ENCODE data around the gene BEND2.

BEND2 gene

DNA sequence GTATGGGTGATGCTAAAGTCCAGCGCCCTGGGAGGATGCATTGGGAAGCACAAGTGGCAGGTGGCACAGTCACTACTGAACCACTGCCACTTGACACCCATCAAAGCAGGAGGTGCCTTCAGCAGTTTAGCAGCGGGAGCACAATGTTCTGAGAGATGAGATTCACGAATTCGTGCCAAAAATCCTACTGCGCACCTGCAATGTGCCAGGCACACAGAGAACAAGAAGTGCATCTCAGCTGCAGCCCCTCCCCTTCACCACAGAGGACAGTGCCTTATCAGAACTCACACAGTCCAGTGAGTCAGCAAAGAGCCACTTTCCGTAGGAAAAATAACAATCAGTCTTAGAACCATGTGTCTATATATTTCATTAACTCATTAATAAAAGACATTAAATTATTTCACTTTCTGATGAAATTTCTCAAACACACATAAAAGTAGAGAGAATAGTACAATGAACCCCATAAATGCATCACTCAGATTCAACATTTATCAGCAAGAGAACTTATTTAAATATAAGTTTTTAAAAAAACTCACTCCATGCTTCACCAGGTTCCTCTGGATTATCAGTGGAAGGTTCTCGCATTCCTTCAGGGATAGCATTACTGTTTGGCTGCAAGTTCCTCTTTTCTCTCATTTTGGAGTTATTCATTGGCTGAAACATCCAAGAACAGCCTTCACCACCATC is 47.0 kb downstream of the BEND2 start:
- TF ChIP-seq POLR2A (IDR thresholded peaks at IDR 0.05; ENCODE audit: extremely low read depth, insufficient read length), result no peak
- no peak for TF ChIP-seq MYC (IDR thresholded peaks at IDR 0.05; ENCODE audit: low read depth, low read length)
- TF ChIP-seq, protein P1, sequence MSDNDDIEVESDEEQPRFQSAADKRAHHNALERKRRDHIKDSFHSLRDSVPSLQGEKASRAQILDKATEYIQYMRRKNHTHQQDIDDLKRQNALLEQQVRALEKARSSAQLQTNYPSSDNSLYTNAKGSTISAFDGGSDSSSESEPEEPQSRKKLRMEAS (IDR thresholded peaks at IDR 0.05; ENCODE audit: low read depth, low read length), result no peak
- no peak for TF ChIP-seq CTCF (IDR thresholded peaks at IDR 0.05; ENCODE audit: low read depth, low read length)
- no peak for DNase-seq (ENCODE audit: low read depth)
- H3K4me3 ChIP-seq (ENCODE audit: low read depth, low read length), result no peak overlapping the region

GRCh38 chrX:18172970-18173369 is 47.7 kb downstream of the BEND2 start:
- no peak for TF ChIP-seq CTCF (IDR thresholded peaks at IDR 0.05; ENCODE audit: low read depth, low read length)
- TF ChIP-seq POLR2A (IDR thresholded peaks at IDR 0.05; ENCODE audit: extremely low read depth, insufficient read length), result no peak
- TF ChIP-seq, protein P1 (IDR thresholded peaks at IDR 0.05; ENCODE audit: low read depth, low read length), result no peak
- no peak for TF ChIP-seq MYC (IDR thresholded peaks at IDR 0.05; ENCODE audit: low read depth, low read length)
- H3K4me3 ChIP-seq (ENCODE audit: low read depth, low read length), result no peak overlapping the region
- DNase-seq (ENCODE audit: low read depth), result no peak

DNA sequence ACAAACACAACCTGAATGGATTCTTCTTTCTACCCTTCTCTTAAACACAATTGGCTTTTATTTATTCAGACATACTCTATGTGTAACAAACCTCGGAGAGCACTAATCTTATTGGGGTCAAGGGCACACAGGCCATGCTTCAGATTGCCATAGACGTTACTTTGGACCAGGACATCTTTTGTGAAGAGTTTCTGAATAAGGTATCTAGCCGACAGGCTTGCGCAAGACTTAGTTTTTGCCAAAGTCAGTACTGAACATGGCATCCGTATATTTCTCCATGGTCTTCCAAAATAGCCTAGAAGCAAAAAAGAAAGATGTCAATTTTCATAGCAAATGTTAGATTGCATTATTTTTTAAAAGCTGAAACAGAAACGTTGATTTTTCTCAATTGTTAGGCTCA is 49.8 kb downstream of the BEND2 start:
- no peak overlapping the region for H3K4me3 ChIP-seq (ENCODE audit: low read depth, low read length)
- TF ChIP-seq CTCF (IDR thresholded peaks at IDR 0.05; ENCODE audit: low read depth, low read length) (no peak), POLR2A (IDR thresholded peaks at IDR 0.05; ENCODE audit: extremely low read depth, insufficient read length) (no peak), MYC (IDR thresholded peaks at IDR 0.05; ENCODE audit: low read depth, low read length) (no peak)
- TF ChIP-seq, protein P1 (IDR thresholded peaks at IDR 0.05; ENCODE audit: low read depth, low read length), result no peak
- DNase-seq (ENCODE audit: low read depth), result no peak

DNA sequence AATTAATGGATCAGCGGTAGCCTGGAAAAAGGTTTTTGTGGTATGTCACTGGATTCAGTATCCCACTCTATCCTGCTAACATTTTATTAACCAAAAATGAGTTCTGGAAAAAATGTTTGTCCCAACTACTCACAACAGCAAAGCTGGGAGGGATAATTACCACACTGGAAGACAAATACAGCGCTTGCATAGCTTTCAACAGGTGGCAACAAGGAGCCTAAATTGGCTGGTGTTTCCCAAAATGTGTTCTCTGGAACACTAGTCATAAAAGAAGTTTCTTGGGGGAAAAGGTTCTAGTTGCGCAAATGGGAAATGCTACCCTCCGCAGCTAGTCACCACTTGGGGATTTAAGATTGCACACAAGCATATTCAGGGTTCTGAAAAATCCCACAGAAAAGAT is 54.6 kb downstream of the BEND2 start:
- DNase-seq (ENCODE audit: low read depth), result no peak
- H3K4me3 ChIP-seq (ENCODE audit: low read depth, low read length), result no peak overlapping the region
- TF ChIP-seq CTCF (IDR thresholded peaks at IDR 0.05; ENCODE audit: low read depth, low read length), result no peak
- TF ChIP-seq, protein P1 (IDR thresholded peaks at IDR 0.05; ENCODE audit: low read depth, low read length), result no peak
- TF ChIP-seq POLR2A (IDR thresholded peaks at IDR 0.05; ENCODE audit: extremely low read depth, insufficient read length), result no peak
- no peak for TF ChIP-seq MYC (IDR thresholded peaks at IDR 0.05; ENCODE audit: low read depth, low read length)

DNA sequence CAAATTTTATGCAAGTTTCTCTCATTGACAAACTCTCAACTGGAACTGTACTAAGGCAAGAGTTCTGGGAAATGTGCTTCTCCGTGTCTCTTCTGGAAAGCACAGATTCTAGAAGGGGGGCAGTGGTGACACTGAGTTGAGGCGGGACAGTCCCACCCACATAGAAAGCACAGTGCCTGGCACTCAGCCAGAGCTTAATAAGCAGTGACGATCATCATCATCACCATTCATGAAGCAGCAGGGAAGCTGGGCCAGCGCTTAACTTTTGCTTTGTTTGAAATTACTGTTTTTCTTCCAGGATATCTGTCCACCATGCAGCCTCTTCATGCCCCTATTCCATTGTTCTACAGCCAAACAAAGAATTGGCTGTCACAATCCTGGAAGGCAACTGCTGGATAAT is 60.3 kb downstream of the BEND2 start:
- TF ChIP-seq MYC (IDR thresholded peaks at IDR 0.05; ENCODE audit: low read depth, low read length), result no peak
- no peak overlapping the region for H3K4me3 ChIP-seq (ENCODE audit: low read depth, low read length)
- no peak for DNase-seq (ENCODE audit: low read depth)

DNA sequence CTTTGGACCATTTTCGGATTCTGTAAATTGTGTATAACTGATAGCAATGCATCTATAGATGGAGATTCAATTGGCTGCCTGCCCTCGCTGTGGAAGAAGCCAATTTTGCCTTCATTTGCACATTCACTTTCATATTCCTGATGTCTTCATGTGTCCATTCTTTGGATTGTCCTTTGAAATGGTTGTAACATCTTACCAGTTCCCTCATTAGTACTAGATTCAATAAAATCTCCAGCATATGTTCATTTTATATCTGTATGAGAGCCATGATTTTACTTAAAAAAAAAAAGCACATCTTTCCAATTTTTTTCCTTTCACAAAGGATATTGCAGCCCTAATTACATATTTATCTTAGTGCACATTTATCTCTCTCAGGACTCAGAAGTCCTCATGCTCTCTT is 61.7 kb downstream of the BEND2 start:
- no peak overlapping the region for H3K4me3 ChIP-seq (ENCODE audit: low read depth, low read length)
- TF ChIP-seq CTCF (IDR thresholded peaks at IDR 0.05; ENCODE audit: low read depth, low read length) (no peak), MYC (IDR thresholded peaks at IDR 0.05; ENCODE audit: low read depth, low read length) (no peak), POLR2A (IDR thresholded peaks at IDR 0.05; ENCODE audit: extremely low read depth, insufficient read length) (no peak)
- TF ChIP-seq, protein P1 (IDR thresholded peaks at IDR 0.05; ENCODE audit: low read depth, low read length), result no peak
- no peak for DNase-seq (ENCODE audit: low read depth)

Measured in NB4 (cell line).